Astrocyte of the spinal cord (primary cell): ENCODE data around the gene SLC15A4.
A peak's percentile ranks its signal among the peaks of the same experiment; 100 is the strongest.

Experiments
- DNase-seq: peaks from one replicate; pipeline ENCODE4 v3.0.0; 2011; ENCODE audit warnings: low read depth, low spot score
- H3K4me3 ChIP-seq: 2 replicates; pipeline ENCODE4 v1.5.1; 2011; ENCODE audit warnings: low read depth, mild to moderate bottlenecking, low read length, moderate library complexity
- in situ Hi-C: cut with HindIII; loops from 2 replicates; pipeline ENCODE4 v1.10.0; 2017; ENCODE audit warnings: low sequenced_read_pairs
- TF ChIP-seq, protein P1 (sequence below): IDR thresholded peaks from 2 replicates; pipeline ENCODE4 v1.5.1; 2012; ENCODE audit warnings: low read depth, mild to moderate bottlenecking, low read length, inconsistent platforms

SLC15A4 gene

DNA sequence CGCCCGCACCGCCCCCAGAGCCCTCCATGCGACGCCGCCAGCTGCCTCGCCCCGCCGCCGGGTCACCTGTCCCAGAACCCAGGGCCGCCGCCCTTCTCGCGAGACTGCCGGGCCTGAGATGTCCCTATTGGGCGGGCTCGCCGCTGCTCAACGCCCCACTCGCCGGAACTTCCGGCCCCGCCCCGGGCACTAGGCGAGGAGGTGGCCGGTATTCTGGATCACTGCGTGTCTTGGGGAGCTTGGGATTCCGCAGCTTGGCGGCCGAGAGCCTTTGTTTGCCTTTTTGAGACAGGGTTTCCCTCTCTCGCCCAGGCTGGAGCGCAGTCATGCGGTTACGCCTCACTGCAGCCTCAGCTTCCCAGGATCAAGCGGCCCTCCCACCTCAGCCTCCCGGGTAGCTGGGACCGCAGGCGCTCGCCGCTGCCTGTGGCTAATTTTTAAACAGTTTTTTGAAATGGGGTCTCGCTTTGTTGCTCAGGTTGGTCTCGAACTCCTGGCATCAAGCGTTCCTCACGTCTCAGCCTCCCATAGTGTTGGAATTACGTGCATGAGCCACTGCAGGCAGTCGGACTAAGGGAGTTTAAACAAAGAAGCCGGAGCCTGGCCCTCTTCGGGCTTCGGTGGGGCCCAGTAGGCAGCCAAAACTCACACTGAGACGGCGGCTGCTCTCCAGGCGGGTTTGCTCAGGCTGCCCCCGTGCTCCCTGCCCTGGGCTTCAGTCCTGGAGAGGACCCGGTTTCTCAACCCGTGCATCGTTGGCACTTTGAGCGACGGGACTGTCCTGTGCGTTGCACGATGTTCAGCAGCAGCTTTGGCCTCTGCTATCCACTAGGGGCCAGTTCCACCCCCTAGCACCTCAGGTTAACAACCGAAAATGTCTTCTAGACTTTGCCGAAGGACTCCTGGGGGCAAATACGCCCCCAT lies at the start of gene SLC15A4:
Gene SLC15A4, minus strand, starts transcription at position 43 of the 924 bp plus-strand sequence. Its CDS starts 15 bp downstream, at position 28.
- TF ChIP-seq, protein P1, sequence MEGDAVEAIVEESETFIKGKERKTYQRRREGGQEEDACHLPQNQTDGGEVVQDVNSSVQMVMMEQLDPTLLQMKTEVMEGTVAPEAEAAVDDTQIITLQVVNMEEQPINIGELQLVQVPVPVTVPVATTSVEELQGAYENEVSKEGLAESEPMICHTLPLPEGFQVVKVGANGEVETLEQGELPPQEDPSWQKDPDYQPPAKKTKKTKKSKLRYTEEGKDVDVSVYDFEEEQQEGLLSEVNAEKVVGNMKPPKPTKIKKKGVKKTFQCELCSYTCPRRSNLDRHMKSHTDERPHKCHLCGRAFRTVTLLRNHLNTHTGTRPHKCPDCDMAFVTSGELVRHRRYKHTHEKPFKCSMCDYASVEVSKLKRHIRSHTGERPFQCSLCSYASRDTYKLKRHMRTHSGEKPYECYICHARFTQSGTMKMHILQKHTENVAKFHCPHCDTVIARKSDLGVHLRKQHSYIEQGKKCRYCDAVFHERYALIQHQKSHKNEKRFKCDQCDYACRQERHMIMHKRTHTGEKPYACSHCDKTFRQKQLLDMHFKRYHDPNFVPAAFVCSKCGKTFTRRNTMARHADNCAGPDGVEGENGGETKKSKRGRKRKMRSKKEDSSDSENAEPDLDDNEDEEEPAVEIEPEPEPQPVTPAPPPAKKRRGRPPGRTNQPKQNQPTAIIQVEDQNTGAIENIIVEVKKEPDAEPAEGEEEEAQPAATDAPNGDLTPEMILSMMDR: peak; percentile 35
- H3K4me3 ChIP-seq: peak within 1 kb of the TSS; percentile 87
- in situ Hi-C loops: no loop called here
- peak; percentile 93 for DNase-seq

DNA sequence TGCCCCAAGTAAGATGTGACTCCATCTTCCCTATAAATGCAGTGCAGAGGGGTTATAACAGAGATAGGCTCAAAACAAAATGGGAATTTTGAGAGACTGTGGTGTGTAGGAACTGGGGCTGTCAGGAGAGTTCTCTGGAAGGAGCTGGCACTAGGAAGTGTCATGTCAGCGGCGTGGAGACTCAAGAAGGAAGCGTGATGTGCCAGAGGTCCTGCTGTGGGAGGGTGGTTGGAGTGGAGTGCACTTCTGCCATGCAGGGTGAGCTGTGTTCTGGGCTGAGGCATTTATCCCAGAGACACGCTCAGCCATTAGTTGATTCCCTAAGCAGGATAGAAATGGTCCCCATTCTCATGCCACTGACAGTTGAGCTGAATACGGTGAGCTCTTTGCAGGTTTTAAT lies 48.5 kb upstream of the SLC15A4 start:
- in situ Hi-C loops: no loop called here

DNA sequence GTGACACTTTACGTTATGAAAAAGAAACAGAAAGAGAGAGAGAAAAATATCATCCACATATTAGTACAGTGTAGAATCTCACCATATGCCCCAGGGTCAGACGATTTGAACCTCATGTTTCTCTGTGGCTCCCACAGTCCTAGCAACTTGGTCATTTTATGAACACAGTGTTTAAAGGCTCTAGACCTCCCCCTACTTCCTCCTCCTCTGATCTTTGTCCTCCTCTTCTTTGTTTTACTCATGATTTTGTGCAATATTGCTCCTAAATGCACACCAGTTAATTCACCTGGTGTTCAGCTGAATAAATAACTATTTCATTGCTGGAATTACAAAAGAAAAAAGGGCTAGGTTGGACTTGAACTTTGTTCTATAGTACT lies 47.7 kb upstream of the SLC15A4 start:
- TF ChIP-seq, protein P1: no peak
- H3K4me3 ChIP-seq: no peak overlapping the region
- in situ Hi-C loops: no loop called here
- no peak for DNase-seq

More for the DNA sequence above, 48.5 kb upstream of the SLC15A4 start:
- no peak overlapping the region for H3K4me3 ChIP-seq
- TF ChIP-seq, protein P1: no peak
- no peak for DNase-seq

DNA sequence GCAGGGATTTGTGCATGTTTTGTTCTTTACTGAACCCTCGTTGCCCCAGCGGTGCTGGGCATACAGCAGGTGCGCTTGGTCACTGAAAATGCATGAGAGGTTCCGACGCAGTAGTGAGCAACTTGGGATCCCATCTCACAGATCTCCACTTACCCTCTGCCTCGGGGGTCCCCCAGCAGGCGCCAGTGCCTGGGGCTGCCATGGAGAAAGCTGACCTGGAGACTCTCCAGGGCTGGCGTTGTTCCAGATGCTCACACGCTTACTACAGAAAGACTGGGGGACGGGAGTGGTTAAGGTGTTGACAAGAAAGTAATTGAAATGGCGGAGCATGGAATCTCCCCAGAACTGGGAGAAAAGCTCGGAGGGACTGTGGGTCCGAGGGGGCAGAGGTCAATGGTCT lies 43.7 kb upstream of the SLC15A4 start:
- in situ Hi-C loops: no loop called here
- TF ChIP-seq, protein P1: no peak
- no peak overlapping the region for H3K4me3 ChIP-seq
- DNase-seq: no peak

DNA sequence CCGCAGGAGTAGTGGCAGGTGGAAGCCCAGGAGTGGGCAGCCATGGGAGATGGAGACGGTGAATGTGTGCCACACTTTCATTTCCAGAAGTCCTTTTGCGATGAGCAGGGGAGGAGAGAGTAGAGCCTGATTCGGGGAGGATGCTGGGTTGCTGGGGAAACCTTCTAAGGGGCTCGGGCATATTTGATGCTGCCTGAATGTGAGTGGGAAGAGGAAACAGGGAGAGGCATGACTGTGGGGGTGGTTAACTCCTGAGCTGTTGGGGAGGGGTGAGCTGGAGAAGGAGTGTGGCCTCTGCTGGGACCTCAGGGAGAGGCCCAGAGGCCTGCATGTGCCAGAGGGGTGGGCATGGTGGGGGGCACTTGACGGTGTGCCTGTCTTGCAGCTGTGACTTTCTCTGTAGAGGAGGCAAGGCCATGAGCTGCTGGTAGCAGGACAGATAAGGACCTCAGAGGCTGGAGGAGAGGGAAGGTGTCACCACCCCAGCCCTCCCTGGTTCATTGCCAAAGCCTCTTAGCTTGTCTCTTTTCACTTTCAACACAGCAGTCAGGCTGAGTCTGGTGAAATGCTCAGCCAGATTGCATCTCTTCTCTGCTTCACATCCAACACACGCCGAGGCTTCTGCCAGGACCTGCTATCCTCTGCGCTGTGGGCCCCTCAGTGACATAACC lies 40.9 kb upstream of the SLC15A4 start:
- in situ Hi-C loops: no loop called here
- TF ChIP-seq, protein P1: no peak
- H3K4me3 ChIP-seq: no peak overlapping the region
- no peak for DNase-seq

DNA sequence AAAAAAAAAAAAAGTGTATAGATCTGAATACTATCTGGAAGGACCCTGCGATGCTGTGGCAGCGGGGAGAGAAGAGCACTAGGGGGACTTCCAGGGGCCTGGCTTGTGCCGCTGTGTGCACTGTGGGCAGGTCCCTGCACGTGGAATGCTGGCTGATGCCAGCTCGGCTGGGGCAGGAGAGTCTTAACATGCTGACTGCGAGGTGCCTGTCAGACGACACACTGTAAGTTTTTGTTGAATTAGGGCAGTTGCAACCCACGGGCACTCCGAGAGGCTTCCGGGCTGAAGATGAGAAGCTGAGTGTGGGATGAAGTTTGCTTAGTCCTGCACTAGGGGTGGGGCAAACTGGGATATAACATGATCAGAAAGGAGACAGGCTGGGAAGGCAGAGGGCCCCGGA lies 40.2 kb upstream of the SLC15A4 start:
- TF ChIP-seq, protein P1: no peak
- no peak overlapping the region for H3K4me3 ChIP-seq
- DNase-seq: no peak
- in situ Hi-C loops: no loop called here
